Stimulated activated CD4-positive, alpha-beta T cell treated with anti-CD3 and anti-CD28 coated beads, Interleukin-15, amount 100 ng/mL, for 24 hours (primary cell): ENCODE measurements around the gene TMEM225B.
"Not testable (repeated sequence)": the region's sequence is repeated elsewhere in the genome, so short reads cannot be mapped to it uniquely, and the experiment has no call there.

ENCODE experiments used
- DNase-seq: peaks from one replicate; pipeline ENCODE4 v3.0.0-alpha.2; 2020

The TMEM225B gene, protein sequence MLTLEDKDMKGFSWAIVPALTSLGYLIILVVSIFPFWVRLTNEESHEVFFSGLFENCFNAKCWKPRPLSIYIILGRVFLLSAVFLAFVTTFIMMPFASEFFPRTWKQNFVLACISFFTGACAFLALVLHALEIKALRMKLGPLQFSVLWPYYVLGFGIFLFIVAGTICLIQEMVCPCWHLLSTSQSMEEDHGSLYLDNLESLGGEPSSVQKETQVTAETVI

DNA sequence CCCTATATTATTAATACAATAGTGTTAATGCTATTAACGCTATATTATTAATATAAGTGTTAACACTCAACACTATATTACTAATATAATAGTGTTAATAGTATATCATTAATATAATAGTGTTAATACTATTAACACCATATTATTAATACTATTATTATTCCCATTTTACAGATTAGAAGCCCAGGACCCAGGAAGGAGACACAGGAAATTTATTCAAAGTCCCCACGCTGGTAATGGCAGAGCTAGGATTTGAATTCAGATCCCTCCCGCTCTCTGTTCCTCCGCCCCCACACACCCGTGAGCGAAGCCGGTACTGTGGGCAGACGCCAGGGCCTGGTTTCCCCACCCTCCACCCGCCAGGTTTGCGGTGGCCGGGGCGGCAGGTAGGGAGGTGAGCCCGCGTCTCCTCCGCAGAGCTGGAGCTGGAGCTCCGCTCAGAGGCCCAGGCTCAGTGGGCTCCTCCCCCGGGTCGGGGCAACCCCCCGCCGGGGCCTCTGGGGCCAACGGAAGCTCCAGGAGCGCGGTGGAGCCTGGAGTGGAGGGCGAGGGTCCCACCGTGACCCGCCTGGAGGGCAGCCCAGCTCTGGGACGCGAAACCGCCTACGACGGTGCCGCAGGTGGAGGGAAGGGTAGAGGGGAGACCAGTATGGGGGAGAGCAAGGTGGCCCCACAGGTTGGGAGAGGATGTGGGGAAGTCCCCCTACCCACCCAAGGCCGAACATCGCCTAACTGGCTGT, at the start of gene TMEM225B:
TSS of gene TMEM225B (plus strand) at position 506 of the 740 bp plus-strand sequence. CDS start 6,122 bp downstream, outside the sequence.
- peak; percentile 48 for DNase-seq

DNA sequence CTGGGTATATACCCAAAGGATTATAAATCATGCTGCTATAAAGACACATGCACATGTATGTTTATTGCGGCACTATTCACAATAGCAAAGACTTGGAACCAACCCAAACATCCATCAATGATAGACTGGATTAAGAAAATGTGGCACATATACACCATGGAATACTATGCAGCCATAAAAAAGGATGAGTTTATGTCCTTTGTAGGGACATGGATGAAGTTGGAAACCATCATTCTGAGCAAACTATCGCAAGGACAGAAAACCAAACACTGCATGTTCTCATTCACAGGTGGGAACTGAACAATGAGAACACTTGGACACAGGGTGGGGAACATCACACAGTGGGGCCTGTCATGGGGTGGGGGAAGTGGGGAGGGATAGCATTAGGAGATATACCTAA, 48.5 kb upstream of the TMEM225B start:
- DNase-seq: not testable (repeated sequence)

DNA sequence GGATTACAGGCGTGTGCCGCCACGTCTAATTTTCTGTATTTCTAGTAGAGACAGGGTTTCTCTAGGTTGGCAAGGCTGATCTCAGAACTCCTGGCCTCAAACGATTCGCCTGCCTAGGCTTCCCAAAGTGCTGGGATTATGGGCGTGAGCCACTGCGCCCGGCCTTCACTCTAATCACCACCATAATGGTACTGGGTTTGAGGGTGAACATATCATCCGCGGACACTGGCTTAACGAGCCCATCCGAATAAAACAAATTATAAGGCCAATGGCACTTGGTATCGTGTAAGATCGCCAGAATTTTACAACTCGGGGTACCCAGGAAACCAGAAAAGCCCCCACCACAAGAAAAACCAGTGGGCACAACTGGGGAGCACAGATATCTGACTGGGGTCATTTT, 46.7 kb upstream of the TMEM225B start:
- no peak for DNase-seq

DNA sequence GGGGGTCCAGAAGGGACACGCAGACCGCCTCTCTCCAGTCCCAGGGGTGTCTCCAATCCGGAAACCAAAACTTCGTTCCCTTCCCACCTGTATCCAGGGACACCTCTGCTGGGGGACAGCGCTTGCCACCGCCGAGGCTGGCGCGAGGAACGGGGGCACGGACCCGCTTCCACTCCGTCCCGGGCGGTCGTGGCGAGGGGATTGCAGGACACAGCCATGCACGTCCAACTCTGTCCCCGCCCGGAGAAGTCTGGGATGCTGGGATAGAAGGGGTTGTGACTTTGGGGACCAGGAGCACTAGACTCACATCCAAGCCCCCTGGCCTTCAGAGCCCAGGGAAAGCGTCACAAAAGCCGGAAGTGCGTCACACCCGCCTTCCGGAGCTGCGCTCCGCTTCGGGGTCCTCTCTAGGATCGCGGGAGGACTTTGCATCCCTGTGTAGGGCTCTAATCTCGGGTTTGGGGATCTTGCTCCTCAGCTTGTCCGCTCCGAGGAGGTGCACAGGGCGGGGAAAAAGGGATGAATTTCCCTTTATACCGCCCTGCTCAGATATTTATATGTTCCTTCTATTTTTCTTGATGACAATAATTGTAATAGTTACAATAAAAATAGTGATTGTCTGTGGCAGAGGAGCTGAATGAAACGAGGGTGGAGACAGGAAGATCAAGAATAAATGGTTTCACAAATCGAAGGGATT, 46.2 kb upstream of the TMEM225B start, which contains the start of gene FAM200A:
TSS of gene FAM200A (minus strand) at position 348 of the 697 bp plus-strand sequence. CDS start 3,707 bp downstream, outside the sequence.
- DNase-seq: peak; percentile 88

DNA sequence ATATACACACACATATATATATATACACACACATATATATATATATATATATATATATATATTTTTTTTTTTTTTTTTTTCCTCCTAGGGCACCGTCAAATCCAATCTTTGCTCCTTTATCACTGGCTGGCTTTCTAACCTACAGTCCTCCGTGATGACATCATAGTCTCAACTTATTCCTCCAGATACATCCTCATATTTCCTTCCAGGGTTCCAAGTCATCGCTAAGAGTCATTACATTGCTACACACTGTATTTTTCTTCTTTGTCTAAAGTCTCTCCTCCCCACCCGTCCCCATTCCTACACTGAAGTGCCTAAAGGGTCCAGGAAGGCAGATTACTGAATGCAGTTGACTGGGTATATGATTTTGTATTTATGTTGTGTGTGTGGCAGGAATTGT, 45.0 kb upstream of the TMEM225B start:
- no peak for DNase-seq

DNA sequence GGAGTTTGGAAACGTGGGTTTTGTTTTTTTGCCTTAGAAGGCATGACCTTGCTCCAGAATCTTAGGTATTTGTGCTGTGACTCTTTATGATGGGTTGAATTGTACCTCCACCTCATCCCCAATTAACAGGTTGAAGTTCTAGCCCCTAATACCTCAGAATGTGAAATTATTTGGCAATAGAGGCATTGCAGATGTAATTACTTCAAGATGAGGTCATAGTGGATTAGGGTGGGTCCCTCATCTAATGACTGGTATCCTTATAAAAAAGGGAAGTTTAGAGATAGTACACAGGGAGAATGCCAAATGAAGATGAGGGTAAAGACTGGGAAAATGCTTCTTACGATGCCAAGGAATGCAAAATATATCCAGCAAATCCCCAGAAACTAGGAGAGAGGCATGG, 43.1 kb upstream of the TMEM225B start:
- no peak for DNase-seq

DNA sequence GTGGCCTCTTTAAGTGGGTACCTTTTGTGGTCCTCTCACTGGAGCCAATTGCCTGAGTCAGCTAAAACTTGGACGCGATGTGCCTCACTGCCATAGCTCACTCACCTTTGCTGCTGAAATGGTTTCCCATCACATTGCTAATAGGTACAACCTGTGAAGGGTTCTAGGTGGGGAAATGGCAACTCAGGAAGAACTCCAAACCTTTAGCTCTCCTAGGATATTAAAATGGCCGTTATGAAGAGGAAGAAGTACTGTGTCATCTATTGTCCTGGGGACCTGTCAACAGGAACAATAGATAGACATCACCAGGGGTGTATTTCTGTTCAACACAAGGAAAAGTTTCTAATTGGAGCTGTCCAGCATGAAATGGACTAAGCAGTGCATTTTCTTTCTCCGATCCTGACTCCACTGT, 40.9 kb upstream of the TMEM225B start:
- no peak for DNase-seq

DNA sequence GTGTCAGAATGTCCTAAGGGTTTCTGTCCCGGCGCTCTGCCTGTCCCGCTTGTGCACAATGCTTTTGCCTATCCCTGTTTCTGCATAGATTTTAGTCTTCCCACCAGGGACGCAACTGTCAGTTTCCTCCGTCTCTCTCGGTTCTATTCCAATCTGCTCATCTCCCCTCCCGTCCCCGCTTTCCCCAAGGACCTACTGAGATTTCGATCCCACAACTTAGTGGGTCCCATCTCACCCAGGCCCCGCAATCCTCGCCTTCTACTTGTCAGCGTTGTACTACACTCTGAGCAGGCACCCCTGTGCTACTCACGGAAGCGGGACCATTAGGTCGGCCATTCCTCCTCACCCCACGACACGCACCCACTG, 40.1 kb upstream of the TMEM225B start:
- no peak for DNase-seq

DNA sequence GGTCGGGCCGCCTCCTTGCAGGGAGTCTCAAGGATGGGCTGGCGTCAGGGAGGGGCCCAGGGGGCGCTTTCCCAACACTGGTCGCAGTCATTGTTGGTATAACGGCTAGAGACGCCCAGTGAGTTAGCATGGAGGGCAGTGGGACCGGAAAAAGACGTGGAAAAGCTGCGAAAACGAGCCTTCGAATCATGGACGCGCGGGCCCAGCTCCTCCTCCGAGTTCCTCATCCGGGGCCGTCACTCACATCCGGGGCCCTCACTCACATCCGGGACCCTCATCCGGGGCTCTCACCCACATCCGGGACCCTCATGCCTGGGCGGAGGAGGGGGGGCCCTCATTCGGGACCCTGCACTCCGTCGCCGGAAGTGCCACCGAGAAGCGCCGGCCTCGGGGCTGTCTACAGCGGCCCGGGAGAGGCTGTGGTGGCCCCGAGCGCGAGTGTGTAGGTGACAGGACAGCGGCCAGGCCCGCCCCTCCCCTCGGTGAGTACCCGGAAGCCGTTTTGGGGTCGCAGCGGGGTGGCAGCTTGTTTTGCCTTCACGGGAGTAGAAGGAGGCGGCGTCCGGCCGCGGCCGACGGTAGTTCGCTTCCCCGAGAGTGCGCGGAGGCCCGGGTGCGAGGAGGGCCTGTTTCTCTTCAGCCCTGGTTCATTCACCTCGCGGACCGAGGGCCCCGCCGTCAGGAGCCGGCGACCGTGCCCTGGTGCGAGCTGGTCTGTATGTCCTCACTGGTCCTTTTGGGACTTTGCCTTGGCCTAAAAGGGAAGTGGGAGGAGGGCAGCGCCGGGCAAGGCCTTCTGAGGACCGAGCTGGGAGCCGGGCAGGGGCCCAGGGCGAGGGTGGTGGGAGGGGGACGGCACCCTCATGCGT, 39.5 kb upstream of the TMEM225B start, which contains the start of gene ZNF655:
TSS of gene ZNF655 (plus strand) at position 337 of the 869 bp plus-strand sequence. CDS start 1,918 bp downstream, outside the sequence.
- peak; percentile 90 for DNase-seq

DNA sequence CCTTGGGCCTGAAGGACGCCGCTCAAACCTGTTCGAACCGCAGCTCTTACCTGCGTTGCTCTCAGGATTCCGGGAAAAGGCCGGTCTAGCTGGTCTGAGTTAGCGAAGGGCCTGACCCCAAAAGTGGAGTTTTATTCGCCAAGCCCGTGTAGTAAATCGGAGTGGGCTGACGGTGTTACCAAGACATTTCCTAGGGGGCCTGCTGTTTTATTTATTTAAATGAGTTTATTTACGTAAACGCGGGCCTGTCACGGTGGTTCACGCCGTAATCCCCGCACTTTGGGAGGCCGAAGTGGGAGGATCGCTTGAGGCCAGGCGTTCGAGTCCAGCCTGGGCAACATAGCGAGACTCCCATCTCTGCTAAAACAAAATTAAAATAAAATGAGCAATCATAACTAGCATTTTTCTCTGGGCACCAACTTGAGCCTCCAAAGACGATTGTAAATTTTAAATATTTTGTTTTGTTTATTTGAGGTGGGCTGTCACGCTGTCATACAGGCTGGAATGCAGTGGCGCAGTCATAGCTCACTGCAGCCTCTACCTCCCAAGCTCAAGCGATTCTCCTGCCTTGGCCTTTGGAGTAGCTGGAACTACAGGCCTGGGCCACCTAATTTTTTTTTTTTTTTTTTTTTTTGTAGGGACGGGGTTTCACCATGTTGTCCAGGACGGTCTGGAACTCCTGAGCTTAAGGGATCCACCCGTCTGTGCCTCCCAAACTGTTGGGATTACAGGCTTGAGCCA, 38.7 kb upstream of the TMEM225B start:
- DNase-seq: peak; percentile 15

DNA sequence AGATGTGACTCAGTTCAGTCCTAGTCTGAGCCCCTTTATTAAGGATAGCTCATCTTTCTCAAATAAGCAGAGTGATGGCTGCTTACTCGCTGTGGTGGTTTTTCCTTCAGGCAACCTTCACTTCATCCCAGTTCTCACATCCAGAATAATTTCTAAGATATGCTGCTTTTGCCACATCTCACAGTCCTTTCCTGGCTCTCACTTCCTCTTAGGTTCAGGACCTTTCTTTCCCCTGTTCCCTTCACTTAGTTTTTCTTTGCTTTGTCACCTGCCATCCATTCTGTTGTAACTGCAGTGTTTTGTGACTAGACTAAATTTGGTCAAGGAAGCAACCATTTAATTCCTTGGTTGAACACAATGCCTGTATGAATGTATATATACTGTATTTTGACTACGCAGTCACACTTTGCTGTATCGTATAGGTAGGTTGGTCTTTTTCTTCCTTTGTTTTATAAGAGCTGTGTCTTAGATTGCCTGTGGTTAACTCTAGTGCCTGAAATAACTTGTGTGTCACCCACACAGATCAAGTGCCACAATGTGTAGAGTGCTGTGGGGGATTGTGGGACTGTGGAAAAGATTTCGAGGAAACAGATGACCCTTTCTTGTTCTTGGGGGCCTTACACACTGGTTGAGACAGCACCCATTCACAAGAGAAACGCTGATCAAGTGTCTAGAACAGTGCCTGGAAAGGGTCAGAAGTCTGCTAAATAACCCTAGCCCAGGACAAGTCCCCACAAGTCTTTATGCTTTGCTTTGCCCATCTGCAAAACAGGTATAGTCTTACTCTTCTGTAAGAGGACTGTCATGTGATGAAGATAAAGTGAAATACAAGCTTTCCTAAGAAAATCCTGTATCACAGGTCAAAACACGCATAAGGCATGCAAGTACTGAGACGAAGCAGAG, 37.0 kb upstream of the TMEM225B start:
- DNase-seq: no peak

DNA sequence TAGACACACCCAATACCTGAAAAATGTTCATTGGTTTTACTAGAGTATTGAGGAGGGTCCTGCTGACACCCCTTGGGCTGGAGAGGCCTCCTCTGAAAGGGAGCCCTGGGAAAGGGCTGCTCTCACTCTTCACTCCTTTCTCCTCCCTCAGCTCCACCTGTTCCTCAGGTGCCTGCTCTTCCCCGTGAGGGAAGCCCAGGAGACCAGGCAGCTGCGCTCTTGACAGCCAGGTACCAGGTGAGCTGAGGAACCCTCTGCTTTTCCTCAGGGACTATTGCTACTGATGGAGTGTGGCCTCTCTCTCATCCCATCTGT, 36.4 kb upstream of the TMEM225B start:
- DNase-seq: no peak

DNA sequence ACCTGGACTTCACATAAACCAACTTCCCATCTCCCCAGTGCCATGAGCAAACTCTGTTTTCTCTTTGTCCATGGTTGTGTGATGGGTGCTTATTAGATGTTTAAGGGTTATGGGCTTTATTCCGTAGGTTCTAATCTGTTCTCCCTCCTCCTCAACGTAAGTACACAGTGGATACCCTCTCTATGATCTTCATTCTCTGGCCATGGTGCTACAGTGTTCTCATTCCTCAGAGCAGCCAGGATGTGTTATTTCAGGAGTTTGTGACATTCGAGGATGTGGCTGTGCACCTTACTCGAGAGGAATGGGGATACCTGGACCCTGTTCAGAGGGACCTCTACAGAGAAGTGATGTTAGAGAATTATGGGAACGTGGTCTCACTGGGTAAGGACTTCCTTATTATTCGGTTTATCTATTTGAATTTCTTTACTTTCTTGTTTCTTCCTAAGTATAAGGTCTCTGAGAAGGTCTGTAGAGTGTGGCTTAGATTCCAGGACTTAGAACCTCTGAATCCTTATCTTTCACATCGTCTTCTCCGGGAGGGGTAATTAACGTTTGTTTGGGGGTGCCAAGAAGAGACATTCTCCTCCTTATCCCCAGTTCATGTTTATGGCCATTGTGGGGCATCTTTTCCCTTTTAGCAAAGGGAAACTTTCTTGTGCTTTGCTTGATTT, 35.8 kb upstream of the TMEM225B start:
- no peak for DNase-seq

DNA sequence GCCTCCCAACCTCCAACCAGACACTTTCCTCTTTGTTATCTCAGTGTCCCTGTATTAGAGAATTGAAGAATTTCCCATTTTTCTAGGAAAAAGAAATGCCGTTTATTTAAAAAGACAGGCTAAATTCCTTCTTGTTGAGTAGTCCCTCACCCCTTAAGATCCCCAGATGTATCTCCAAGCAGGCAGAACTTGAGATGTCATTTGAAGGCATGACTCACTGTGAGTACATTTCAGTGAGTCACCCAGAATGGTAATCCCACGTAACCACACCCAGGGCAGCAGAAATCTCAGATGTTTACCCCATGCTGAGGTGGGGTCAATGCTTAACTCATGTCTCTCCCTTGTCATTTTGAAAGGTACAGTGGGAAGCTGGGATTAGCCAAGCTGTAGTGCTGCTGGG, 35.2 kb upstream of the TMEM225B start:
- DNase-seq: peak; percentile 61

DNA sequence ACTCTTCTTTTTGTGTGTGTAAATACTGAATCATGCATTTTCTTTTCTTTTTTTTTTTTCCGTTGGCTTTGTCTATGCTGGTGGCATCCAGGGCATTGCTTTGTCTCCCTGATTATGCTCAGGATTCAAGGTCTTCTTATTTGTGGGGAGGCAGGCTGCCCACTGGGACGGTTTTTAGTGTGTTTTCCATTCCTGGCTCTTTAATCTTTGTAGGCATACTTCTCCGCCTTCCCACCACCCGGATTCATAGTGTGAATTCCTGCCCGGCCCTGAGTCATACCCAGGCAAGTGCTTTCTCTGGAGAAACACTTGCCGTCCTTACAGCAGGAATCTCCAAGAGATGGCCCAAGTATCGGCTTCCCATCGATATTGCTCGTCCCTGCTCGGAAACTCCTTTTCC, 34.4 kb upstream of the TMEM225B start:
- DNase-seq: no peak

DNA sequence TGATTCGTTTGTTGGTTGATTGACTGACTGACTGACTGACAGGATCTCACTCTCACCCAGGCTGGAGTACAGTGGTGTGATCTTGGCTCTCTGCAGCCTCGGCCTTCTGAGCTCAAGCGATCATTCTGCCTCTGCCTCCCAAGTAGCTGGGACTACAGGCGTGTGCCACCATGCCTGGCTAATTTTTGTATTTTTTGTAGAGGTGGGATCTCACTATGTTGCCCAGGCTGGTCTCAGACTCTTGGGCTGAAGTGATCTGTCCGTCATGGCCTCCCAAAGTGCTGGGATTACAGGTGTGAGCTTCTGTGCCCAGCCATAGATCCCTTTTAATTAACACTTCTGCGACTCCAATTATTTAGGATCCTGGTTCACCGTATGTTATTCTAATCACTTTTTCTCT, 29.3 kb upstream of the TMEM225B start:
- not testable (repeated sequence) for DNase-seq

DNA sequence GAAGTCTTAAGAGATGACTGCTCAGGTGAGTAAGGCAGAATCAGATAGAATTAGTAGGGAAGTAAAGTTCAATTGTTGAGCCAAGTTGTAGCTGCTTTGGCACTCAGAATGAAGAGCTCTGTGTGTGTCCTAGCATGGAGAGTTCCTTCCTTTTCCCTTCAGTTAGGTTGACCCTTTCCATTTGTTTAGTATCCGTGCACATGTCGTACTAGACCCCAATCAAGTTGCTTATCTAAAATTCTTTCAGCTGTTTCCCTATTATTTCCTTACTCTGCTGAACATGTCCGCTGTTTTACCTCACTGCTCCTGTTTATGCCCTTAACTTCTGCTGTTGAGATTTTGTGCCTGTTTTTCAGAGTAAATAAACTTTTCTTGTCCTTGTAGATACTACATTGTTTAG, 26.3 kb upstream of the TMEM225B start:
- no peak for DNase-seq

DNA sequence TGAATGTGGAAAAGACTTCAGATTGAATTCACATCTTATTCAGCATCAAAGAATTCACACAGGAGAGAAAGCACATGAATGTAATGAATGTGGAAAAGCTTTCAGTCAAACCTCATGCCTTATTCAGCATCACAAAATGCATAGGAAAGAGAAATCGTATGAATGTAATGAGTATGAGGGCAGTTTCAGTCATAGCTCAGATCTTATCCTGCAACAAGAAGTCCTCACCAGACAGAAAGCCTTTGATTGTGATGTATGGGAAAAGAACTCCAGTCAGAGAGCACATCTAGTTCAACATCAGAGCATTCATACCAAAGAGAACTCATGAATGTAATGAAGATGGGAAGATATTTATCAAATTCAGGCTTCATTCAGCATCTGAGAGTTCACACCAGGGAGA, 24.8 kb upstream of the TMEM225B start:
- no peak for DNase-seq

DNA sequence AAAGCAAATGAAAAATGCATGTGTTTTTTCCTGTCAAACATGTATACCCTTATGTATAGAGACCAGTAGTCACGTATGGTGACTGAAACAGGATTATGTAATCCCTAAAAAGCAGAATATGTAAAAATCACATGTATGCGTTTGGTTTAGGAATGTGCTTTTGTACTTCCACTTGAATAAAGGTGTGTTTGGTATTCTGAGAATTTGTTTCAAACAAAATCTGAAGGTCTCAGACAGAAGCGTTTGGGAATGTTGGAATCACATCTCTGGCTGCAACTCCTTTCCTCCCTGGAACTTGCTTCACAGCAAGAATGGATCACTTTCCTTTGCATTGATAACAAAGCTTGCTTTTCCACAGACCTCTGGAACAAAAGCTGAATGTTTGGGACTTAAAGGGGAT, 21.8 kb upstream of the TMEM225B start:
- DNase-seq: no peak

DNA sequence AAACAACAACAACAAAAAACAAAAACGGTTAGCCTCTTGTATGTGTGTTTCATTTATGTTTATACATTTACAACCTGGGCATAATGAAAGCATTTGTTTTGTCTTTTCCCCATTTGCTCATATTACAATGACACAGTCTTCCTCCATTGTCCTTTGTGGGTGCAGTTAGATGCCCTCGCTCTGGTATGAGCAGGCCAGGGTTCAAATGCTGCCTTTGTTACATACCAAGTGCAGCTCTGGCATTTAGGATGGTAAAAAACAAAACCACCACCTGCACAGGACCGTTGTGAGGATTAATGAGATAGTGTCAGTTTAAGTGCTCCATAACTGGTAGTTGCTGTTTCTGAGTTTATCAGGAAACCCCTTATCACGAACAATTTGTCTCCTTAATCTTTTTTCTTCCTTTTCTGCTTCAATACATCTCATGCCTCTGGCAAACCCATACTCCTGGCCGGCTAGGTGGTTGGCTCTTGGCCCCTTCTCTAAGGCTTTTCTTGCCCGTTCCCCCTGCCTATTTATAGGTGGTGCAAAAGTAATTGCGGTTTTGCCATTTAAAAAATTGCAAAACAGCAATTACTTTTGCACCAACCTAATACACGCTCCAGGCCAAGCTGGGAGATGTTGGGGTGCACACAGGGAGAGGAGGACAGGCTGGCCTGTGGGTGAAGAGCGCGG, 18.6 kb upstream of the TMEM225B start:
- DNase-seq: no peak
